GM19035 (cell line): ENCODE data around the gene RNF149.
"Not testable (repeated sequence)": the region's sequence is repeated elsewhere in the genome, so short reads cannot be mapped to it uniquely, and the experiment has no call there.

Source experiments
- ATAC-seq: cut with Tn5 transposase; IDR thresholded peaks from one replicate; pipeline ENCODE4 v1.9.1; 2021; ENCODE audit not compliant: unreplicated experiment

RNF149 gene

GRCh38 chr2:101235956-101236355 lies 72.5 kb downstream of the RNF149 start:
- not testable (repeated sequence) for ATAC-seq

GRCh38 chr2:101234169-101234938 lies 74.1 kb downstream of the RNF149 start:
- no peak for ATAC-seq

- no peak for ATAC-seq
These were observed 75.7 kb downstream of the RNF149 start for GRCh38 chr2:101232770-101233169.

GRCh38 chr2:101231937-101232730 lies 76.4 kb downstream of the RNF149 start:
- no peak for ATAC-seq

GRCh38 chr2:101231240-101231639 lies 77.3 kb downstream of the RNF149 start:
- no peak for ATAC-seq

GRCh38 chr2:101230541-101231001 lies 77.9 kb downstream of the RNF149 start:
- ATAC-seq = no peak
